T-helper 22 cell (primary cell): ENCODE results near the gene ADAT1.
A peak's percentile ranks its signal among the peaks of the same experiment; 100 is the strongest.

Experiments used
- DNase-seq: peaks from one replicate; pipeline ENCODE4 v3.0.0-alpha.2; 2020; ENCODE audit warnings: low read depth

Gene ADAT1

GRCh38 chr16:75622761-75623605 lies at the start of gene ADAT1:
TSS of gene ADAT1 (minus strand) at chr16:75623281. CDS start at chr16:75620799, 2,482 bp downstream.
- peak; percentile 99 for DNase-seq

DNA sequence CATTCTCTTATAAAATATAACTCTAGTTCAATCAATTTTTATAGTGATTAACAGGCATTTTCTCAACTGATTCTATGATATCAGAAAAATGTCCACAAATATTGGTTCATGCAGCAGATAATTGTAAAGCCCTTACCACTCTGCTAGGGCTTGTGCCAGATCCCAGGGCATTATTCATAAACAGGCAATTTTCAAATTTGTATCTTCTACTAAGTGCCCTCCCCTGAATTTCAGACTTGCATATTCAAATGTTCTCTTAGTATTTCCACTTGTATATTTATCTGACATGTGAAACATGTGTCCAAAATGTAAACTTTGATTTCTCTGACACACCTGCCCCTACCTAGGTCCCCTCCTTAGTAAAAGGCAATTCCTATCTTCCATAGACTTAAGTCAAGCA lies 44.4 kb upstream of the ADAT1 start:
- DNase-seq: no peak

- DNase-seq: no peak
Measured at GRCh38 chr16:75660726-75661302, 37.7 kb upstream of the ADAT1 start.

DNA sequence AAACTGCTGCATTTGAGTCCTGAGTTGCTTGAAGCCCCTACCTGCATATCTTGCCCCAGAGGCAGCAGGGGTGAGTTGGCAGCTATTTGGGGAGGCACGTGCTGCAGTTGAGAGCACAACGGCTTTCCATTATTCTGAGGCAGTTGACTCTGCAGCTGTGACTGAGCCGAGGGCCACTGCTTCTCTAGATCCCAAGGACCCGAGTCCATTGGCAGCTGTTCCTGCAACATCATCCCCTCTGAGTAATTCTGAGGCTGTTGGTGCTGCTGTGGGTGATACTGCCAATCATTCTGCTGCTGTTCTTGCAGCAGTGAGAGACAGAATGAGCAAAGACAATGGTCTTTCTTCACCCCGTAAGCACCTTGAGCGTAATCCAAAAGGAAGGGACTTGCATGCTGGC lies 37.2 kb upstream of the ADAT1 start:
- no peak for DNase-seq

GRCh38 chr16:75658175-75658574 lies 35.1 kb upstream of the ADAT1 start:
- no peak for DNase-seq

- no peak for DNase-seq
Measured at GRCh38 chr16:75653922-75654321, 30.8 kb upstream of the ADAT1 start.

- DNase-seq: peak; percentile 75
Measured at GRCh38 chr16:75648265-75649076, 25.4 kb upstream of the ADAT1 start.

DNA sequence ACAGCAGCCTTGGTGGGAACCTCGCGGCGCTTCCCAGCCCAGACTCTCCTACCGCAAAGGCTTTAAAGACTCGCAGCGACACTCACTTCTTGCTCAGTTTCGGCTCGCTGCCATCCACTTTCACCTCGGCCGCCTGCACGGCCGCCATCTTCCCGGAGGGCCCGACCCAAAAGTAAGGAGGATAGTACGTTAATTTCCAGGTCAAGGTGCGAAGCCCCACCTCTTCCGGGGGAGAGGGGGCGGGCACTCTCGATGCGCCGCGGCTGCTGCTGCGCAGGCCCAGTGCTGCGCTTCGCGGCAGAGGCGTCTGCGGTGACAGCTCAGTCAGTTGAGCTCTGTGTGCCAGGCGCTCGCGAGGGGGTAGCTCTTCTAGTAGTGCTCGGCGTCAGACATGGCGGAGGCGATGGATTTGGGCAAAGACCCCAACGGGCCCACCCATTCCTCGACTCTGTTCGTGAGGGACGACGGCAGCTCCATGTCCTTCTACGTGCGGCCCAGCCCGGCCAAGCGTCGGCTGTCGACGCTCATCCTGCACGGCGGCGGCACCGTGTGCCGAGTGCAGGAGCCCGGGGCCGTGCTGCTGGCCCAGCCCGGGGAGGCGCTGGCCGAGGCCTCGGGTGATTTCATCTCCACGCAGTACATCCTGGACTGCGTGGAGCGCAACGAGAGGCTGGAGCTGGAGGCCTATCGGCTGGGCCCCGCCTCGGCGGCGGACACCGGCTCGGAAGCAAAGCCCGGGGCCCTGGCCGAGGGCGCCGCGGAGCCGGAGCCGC lies 24.6 kb upstream of the ADAT1 start, which contains the start of the genes KARS1 and TERF2IP:
TSS of gene KARS1 (minus strand) at position 174 of the 773 bp plus-strand sequence. CDS start at position 148, 26 bp downstream.
TSS of gene TERF2IP (plus strand) at position 282 of the 773 bp plus-strand sequence. CDS start at position 392, 110 bp downstream.
- peak; percentile 91 for DNase-seq

GRCh38 chr16:75647112-75647491 lies 24.0 kb upstream of the ADAT1 start:
- no peak for DNase-seq

DNA sequence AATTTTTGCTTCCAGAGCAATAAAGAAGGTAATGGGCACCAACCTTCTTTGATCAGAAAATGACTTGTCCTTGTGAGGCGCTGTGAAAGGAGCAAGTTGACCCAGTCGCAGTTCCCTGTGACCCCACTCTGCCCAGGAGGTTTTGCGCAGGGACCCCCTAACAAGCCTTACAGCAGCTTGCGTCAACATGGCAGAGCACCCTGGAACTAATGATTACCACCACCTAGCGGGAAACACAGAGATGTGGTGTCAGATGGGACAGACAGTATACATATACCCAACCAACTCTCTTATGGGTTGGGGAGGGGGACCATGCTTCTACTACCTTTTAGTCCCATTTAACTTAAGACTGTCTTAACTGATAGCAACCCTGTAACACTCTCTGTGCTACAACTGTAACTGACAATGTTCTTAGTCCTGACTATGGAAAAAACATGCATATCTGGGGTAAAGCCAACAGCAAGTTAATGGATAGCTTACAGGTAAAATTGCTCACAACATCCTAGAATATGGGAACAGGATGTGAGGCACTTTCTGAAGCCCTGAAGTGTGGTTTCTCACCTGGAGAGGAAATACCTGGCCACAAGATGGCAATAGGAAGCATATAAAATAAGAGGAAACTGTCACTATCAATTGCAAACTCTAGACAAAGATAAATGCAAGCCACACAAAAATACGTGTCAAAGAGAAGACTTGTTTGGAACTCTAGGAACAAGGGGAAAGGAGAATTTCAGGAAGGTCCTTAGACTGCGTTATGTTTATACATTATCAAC lies 21.3 kb upstream of the ADAT1 start:
- DNase-seq: no peak

DNA sequence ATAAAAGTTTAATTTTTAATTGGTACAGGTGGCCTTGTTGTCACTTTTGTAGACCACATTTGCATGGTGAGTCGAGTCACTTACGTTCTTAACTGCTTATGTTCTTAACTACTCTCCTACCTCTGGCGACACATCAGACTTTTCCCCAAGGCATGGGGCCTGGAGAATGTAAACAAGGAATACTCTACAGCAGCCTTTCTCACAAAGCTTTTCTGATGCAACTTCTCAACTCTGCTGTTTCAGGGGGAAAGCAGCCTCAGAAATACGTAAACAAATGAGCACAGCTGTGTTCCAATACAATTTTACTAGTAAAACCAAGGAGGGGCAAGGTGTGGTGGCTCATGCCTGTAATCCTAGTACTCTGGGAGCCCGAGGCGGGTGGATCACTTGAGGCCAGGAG lies 17.5 kb upstream of the ADAT1 start:
- no peak for DNase-seq

DNA sequence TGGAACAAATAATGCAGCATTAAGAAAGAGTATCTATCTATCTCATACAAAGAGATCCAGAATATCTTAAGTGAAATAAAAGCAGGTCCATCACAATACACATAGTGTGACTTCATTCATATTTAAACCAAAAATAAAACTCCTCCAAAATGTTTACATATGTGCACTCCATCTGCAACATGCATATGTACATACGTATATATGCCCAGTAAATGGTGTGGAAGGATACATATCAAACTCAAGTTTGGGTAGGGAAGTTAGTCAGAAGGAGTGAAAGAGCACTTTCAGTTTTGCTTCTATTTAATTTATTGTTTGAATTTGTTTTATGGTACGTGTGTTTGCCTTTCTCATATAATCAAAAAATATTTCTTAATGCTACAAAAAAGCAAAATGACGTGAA lies 12.0 kb upstream of the ADAT1 start:
- DNase-seq: no peak

DNA sequence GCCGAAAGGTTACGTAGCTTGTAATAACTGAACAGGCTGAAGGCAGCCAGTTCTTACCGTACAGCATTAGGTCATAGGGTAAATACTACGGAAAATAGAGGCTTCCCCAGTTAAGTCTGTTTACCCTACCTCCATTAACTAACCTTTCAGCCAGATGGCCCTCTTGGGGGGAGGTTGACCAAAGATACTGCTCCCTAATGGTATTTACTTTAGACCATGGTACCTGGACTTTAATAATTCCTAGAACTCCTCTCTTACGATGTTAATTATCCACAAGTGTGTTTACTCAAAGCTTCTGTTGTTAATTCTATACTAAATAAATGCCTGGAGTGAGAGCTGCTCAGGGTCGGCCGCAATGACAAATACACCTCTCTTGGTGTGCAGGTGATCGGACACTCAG lies 9.8 kb upstream of the ADAT1 start:
- no peak for DNase-seq

GRCh38 chr16:75630052-75630451 lies 7.0 kb upstream of the ADAT1 start:
- DNase-seq: no peak

- no peak for DNase-seq
Measured at GRCh38 chr16:75629132-75629531, 6.1 kb upstream of the ADAT1 start.

DNA sequence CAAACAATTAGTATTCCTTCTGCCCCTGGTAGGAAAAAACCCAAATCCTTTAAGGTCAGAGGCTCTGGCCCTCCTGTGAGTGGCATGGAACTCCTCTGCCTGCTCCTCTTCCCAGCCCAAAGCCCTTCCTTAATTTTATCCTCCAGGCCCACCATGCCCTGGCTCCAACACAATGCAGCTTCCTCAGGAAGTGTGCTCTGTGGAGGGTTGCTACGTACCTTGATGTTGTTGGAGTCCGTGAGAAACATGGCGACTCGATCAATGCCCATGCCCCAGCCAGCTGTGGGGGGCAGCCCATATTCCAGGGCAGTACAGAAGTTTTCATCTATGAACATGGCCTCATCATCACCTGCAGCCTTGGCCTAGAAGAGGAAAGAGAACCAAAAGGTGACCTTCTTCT lies 5.3 kb upstream of the ADAT1 start:
- DNase-seq: no peak

DNA sequence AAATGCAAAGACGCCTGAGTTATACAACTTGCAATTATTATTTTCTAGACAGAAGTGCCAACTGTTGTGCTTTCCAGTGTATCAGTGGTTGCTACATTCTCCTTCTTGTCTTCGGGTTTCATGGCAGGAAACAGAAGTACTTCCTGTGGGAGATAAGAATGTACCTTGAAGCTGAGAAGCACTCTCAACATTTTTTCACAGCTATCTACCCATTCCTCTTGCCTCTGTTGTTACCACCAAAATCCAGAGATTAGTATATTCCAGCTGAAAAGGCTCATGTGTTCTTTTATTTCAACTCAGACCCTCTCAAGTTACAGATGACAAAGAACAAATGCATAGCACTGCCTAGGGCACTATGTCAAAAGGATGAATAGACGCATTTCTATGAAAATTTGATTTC lies 4.8 kb upstream of the ADAT1 start:
- DNase-seq: no peak

- no peak for DNase-seq
Measured at GRCh38 chr16:75626806-75627205, 3.7 kb upstream of the ADAT1 start.

DNA sequence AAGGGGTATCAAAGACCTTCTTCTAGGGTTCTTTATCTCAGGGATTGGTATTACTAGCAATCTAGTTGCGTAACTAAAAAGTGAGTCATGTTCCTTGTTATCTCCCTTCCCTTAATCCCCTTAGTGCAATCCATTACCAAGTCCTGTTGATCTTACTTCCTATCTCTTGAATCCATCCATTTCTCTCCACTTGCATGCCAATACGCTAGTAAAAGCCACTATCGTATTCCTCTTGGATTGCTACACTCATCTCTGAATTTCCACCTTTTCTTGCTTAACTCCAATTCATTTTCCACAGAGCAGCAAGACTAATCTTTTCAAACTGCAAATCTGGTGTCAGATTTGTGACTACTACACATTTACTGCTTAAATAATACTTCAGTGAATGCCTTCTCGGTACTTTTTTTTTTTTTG lies 1.8 kb upstream of the ADAT1 start:
- no peak for DNase-seq

- DNase-seq: no peak
Measured at GRCh38 chr16:75621170-75621477, 2.0 kb downstream of the ADAT1 start.
